Neuron (in vitro differentiated cells): ENCODE results near the gene UFSP1.

Experiments
- H2AFZ ChIP-seq: one replicate; pipeline ENCODE4 v1.6.1; 2013; ENCODE audit warnings: low read depth, mild to moderate bottlenecking, inconsistent platforms, low read length, moderate library complexity
- H3K27me3 ChIP-seq: one replicate; pipeline ENCODE4 v1.6.1; 2013; ENCODE audit warnings: low read length; ENCODE audit not compliant: insufficient read depth
- H3K36me3 ChIP-seq: one replicate; pipeline ENCODE4 v1.6.1; 2013; ENCODE audit warnings: low read length; ENCODE audit not compliant: insufficient read depth
- H3K4me1 ChIP-seq: one replicate; pipeline ENCODE4 v1.6.1; 2013; ENCODE audit warnings: low read length; ENCODE audit not compliant: insufficient read depth
- H3K4me3 ChIP-seq: 2 replicates; pipeline ENCODE4 v1.5.1; 2013; ENCODE audit warnings: mild to moderate bottlenecking, low read length, moderate library complexity
- H3K9me3 ChIP-seq: one replicate; pipeline ENCODE4 v1.6.1; 2013; ENCODE audit warnings: low read length

Gene UFSP1

GRCh38 chr7:100854146-100854895 is 35.2 kb downstream of the UFSP1 start:
- no peaks in the 10 kb centered on the region for H3K27me3 ChIP-seq
- no peaks in the 10 kb centered on the region for H3K36me3 ChIP-seq
- H3K9me3 ChIP-seq: no peaks in the 10 kb centered on the region
- H3K4me1 ChIP-seq: peaks cover 6% of the 10 kb centered on the region
- no peak overlapping the region for H2AFZ ChIP-seq
- no peak overlapping the region for H3K4me3 ChIP-seq

- peaks cover 6% of the 10 kb centered on the region for H3K4me1 ChIP-seq
- peak within 1 kb of the TSS; percentile 97 for H2AFZ ChIP-seq
- no peaks in the 10 kb centered on the region for H3K36me3 ChIP-seq
- peak within 1 kb of the TSS; percentile 91 for H3K4me3 ChIP-seq
- no peaks in the 10 kb centered on the region for H3K9me3 ChIP-seq
- H3K27me3 ChIP-seq: no peaks in the 10 kb centered on the region
Measured at GRCh38 chr7:100852048-100852872, 37.3 kb downstream of the UFSP1 start, which contains the start of gene SLC12A9. SLC12A9 (plus strand) TSS chr7:100852713; CDS start chr7:100854198, 1,485 bp downstream.

DNA sequence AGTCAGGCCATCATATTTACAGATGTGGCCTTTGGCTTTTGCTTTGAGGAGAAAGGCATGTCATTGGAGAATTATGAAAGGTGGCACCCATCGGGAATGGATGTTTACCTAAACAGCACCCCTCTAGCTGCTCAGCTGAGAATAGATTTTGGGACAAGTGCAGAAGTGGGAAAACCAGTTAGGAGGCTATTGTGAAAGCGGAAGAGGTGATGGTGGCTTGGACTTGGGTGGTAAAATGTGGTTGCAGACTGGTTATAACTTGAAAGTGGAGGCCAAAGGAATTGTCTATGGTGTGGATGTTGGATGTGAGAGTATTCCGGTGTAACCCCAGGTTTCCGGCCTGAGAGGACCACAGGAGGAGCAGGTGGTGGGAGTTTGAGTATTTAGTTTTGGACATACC is 42.2 kb downstream of the UFSP1 start:
- no peaks in the 10 kb centered on the region for H3K27me3 ChIP-seq
- H3K9me3 ChIP-seq: no peaks in the 10 kb centered on the region
- no peak overlapping the region for H2AFZ ChIP-seq
- no peaks in the 10 kb centered on the region for H3K36me3 ChIP-seq
- H3K4me3 ChIP-seq: no peak overlapping the region
- H3K4me1 ChIP-seq: no peaks in the 10 kb centered on the region

DNA sequence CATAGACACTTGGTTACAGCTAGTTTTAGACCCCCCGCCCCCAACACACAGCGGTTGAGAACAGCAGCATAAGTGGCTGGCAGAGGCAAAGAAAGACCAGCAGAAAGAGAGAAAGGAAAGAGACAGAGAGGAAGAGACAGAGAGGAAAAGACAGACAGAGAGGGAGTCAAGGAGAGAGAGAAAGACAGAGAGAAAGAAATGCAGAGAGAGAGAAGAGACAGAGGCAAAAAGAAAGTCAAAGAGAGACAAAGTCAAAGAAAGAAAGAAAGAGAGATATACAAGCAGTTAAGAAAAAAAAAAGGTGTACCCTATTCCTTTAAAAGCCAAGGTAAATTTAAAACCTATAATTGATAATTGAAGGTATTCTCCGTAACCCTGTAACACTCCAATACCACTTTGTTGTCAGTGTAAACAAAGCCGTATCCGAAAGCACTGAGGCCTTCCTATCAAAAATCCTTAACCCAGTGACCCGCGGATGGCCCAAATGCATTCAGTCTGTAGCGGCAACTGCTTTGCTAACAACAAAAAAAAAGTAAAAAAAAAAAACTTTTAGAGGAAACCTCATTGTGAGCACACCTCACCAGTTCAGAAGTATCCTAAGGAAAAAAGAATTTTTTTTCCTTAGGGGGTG is 48.9 kb downstream of the UFSP1 start:
- Histone ChIP-seq H3K9me3 (no peaks in the 10 kb centered on the region), H3K27me3 (no peaks in the 10 kb centered on the region), H2AFZ (no peak overlapping the region), H3K4me3 (peak overlapping the region; percentile 27), H3K4me1 (peaks cover 18% of the 10 kb centered on the region), H3K36me3 (no peaks in the 10 kb centered on the region)

DNA sequence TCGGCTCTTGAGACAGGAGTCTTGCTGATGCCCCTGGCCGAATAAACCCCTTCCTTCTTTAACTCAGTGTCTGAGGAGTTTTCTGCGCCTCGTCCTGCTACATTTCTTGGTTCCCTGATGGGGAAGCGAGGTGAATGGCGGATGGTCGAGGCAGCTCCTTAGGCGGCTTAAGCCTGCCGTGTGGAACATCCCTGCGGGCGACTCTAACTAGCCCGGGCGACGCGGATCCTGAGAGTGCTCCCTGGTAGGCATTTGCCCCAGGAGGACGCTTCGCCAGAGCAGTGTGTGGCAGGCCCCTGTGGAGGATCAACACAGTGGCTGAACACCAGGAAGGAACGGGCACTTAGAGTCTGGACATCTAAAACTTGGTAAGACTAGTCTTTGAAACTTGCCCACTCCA is 50.2 kb downstream of the UFSP1 start:
- Histone ChIP-seq H3K4me1 (peaks cover 18% of the 10 kb centered on the region), H3K9me3 (no peaks in the 10 kb centered on the region), H3K36me3 (no peaks in the 10 kb centered on the region), H3K4me3 (no peak overlapping the region), H2AFZ (no peak overlapping the region), H3K27me3 (no peaks in the 10 kb centered on the region)
